Measurements from ENCODE around the gene CAT.

DNA sequence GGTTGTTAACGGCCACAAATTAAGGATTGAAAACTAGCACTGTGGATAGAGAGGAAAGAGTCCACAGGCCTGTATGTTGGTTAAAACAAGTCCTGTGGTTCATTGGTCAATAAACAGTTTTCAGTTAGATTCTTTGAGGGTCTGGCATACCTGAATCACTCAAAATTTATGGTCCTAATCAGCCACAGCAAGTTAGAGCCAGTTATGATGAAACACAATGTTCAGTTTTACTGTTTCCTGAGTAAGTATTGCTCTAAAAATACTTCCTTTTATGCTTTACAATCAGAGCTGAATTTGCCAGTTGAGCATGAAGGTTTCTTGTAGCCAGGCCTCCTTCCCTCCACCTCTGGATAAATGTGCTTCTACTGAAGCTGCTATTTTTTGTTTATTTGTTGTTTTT lies 12.9 kb upstream of the CAT start:
- TF ChIP-seq, protein P1, sequence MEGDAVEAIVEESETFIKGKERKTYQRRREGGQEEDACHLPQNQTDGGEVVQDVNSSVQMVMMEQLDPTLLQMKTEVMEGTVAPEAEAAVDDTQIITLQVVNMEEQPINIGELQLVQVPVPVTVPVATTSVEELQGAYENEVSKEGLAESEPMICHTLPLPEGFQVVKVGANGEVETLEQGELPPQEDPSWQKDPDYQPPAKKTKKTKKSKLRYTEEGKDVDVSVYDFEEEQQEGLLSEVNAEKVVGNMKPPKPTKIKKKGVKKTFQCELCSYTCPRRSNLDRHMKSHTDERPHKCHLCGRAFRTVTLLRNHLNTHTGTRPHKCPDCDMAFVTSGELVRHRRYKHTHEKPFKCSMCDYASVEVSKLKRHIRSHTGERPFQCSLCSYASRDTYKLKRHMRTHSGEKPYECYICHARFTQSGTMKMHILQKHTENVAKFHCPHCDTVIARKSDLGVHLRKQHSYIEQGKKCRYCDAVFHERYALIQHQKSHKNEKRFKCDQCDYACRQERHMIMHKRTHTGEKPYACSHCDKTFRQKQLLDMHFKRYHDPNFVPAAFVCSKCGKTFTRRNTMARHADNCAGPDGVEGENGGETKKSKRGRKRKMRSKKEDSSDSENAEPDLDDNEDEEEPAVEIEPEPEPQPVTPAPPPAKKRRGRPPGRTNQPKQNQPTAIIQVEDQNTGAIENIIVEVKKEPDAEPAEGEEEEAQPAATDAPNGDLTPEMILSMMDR (IDR thresholded peaks at IDR 0.05; ENCODE audit: insufficient read depth, low read length): no peak
- no peak for TF ChIP-seq SPI1 (IDR thresholded peaks at IDR 0.05; ENCODE audit: borderline replicate concordance, low read depth)
- no peak; the same call in 1 of the 2 replicates for TF ChIP-seq GABPA (IDR thresholded peaks at IDR 0.05; ENCODE audit: low read depth)
